Activated CD8-positive, alpha-beta memory T cell treated with anti-CD3 and anti-CD28 coated beads for 24 hours (primary cell): Measurements from ENCODE around the gene DIP2B.
"Not testable (repeated sequence)": the region's sequence is repeated elsewhere in the genome, so short reads cannot be mapped to it uniquely, and the experiment has no call there.

Experiments
- DNase-seq: peaks from one replicate; pipeline ENCODE4 v3.0.0-alpha.2; 2020

The DIP2B gene

GRCh38 chr12:50519353-50519752, 14.6 kb downstream of the DIP2B start:
- no peak for DNase-seq

GRCh38 chr12:50520416-50521207, 15.8 kb downstream of the DIP2B start:
- peak; percentile 13 for DNase-seq

- not testable (repeated sequence) for DNase-seq
These were observed 17.0 kb downstream of the DIP2B start for GRCh38 chr12:50521781-50522180.

GRCh38 chr12:50523772-50524171, 19.0 kb downstream of the DIP2B start:
- DNase-seq, result no peak

- DNase-seq, result no peak
These were observed 19.8 kb downstream of the DIP2B start for GRCh38 chr12:50524621-50525020.

- DNase-seq, result peak; percentile 15
These were observed 20.6 kb downstream of the DIP2B start for GRCh38 chr12:50525422-50525821.

GRCh38 chr12:50527359-50527726, 22.6 kb downstream of the DIP2B start:
- DNase-seq, result no peak

GRCh38 chr12:50528800-50529199, 24.0 kb downstream of the DIP2B start:
- no peak for DNase-seq

GRCh38 chr12:50529345-50529744, 24.6 kb downstream of the DIP2B start:
- no peak for DNase-seq

- no peak for DNase-seq
These were observed 25.7 kb downstream of the DIP2B start for GRCh38 chr12:50530532-50530931.

- DNase-seq, result peak; percentile 53
These were observed 28.4 kb downstream of the DIP2B start for GRCh38 chr12:50533203-50533584.

GRCh38 chr12:50533971-50534370, 29.2 kb downstream of the DIP2B start:
- no peak for DNase-seq

GRCh38 chr12:50536831-50537537, 32.2 kb downstream of the DIP2B start:
- no peak for DNase-seq

GRCh38 chr12:50537538-50537919, 32.7 kb downstream of the DIP2B start:
- DNase-seq, result no peak

GRCh38 chr12:50538182-50538581, 33.4 kb downstream of the DIP2B start:
- no peak for DNase-seq

GRCh38 chr12:50541139-50541538, 36.4 kb downstream of the DIP2B start:
- DNase-seq, result no peak

- no peak for DNase-seq
These were observed 37.7 kb downstream of the DIP2B start for GRCh38 chr12:50542448-50542847.

- DNase-seq, result not testable (repeated sequence)
These were observed 38.4 kb downstream of the DIP2B start for GRCh38 chr12:50543188-50543587.

- no peak for DNase-seq
These were observed 40.4 kb downstream of the DIP2B start for GRCh38 chr12:50545213-50545612.

- no peak for DNase-seq
These were observed 41.0 kb downstream of the DIP2B start for GRCh38 chr12:50545786-50546185.

GRCh38 chr12:50546441-50547318, 41.9 kb downstream of the DIP2B start:
- DNase-seq, result no peak

GRCh38 chr12:50547742-50548141, 43.0 kb downstream of the DIP2B start:
- DNase-seq, result no peak

GRCh38 chr12:50549885-50550284, 45.1 kb downstream of the DIP2B start:
- DNase-seq, result no peak
